ENCODE data around the gene TUSC1. TPM values are rescaled to one million over a fixed set of nuclear protein-coding genes. Genes with fewer than 3 reads are reported as not detected.
"Not testable (repeated sequence)": the region's sequence is repeated elsewhere in the genome, so short reads cannot be mapped to it uniquely, and the experiment has no call there.

The TUSC1 gene
- total RNA-seq, 1 donor from 2014 or later, result 0.62 TPM

DNA sequence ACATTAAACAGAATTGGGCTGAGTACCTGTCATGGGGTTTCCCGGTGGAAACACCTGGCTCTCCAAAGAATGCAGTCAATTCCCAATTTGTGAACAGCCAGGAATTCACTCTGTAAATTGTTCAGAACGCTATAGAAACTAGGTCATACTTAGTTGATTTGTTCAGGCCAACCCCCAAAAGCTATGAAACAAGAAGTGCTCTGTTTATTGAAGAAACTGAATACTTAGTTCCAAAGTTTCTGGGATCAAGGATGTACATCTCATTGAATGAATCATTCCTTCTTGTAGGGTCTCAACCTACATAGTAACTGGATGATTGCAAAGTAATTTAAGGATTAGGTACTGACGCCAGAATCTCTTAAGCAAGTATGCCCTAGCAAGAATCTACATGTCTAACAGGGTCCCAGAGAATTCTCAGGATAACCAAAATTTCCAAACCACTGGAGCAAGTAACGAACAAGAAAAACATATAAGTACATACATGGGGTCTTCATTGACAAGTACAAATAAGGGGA is 659 bp upstream of the TUSC1 start:
- Mint-ChIP-seq H3K9me3 (peaks cover 5% of the 10 kb centered on the region), H3K27me3 (ENCODE audit: insufficient read depth) (peaks cover 14% of the 10 kb centered on the region), H3K27ac (no peak overlapping the region), H3K4me3 (no peak overlapping the region), H3K4me1 (ENCODE audit: low read depth) (no peaks in the 10 kb centered on the region), H3K36me3 (ENCODE audit: low read depth) (no peaks in the 10 kb centered on the region)
- DNase-seq (ENCODE audit: low spot score), result no peak
- intact Hi-C loops (cut with micrococcal nuclease), result no loop called here

DNA sequence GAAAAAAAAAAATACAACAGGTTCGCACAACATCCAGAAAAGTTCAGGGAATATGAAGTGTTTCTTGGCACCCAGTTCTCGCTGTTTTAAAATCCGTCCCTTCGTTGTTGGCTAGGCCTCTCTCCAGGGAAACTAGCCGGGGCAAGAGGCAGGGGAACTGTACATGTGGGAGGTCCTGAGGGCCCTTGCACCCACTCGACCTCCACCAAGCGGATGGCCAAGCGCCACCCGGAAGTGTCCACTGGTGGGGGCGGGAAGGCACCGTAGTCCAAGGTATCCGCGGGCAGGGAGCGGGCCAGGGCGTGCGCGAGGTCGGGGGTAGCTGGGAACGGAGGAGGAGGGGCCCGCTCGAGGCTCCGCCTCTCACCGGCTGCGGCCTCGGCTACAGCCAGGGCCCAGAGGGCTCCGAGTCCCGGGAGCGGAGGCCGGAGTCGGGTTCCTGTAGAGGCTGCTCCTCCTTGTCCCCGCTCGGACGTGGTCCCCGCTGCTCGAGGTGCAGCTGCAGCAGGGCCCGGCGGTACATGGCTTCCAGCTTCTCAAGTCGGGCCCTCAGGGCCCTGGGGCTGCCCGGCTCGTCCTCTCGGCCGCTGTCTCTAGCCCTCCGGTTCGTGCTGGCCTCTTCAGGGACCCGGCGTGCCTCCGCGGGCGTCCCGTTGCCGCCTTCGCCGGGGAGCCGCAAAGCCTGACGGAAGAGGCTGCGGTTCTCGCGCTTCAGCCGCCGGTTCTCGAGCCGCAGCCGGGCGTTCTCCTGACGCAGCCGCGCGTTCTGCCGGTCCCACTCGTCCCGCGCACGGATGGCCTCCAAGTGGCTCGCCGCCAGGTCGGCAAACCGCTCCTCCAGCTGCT is 720 bp downstream of the TUSC1 start:
- DNase-seq (ENCODE audit: low spot score), result no peak
- Mint-ChIP-seq H3K4me3 (peak overlapping the region; percentile 34), H3K27ac (no peak overlapping the region)

DNA sequence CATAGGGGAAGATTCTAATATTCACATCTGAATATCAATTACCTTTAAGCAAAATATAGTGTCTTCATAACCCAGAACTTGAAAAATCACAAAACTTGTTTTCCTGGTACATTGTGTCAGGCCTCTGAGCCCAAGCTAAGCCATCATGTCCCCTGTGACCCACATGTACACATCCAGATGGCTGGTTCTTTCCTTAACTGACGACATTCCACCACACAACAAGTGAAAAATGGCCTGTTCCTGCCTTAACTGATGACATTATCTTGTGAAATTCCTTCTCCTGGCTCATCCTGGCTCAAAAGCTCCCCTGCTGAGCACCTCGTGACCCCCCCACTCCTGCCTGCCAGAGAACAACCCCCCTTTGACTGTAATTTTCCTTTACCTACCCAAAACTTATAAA is 2.4 kb downstream of the TUSC1 start:
- H3K36me3 Mint-ChIP-seq (ENCODE audit: low read depth); H3K9me3 Mint-ChIP-seq; H3K27ac Mint-ChIP-seq; H3K4me3 Mint-ChIP-seq; DNase-seq (ENCODE audit: low spot score); H3K4me1 Mint-ChIP-seq (ENCODE audit: low read depth); intact Hi-C loops (cut with micrococcal nuclease): not testable (repeated sequence)
- peaks cover 14% of the 10 kb centered on the region for H3K27me3 Mint-ChIP-seq (ENCODE audit: insufficient read depth)

More for the DNA sequence above, 720 bp downstream of the TUSC1 start:
- intact Hi-C loops (cut with micrococcal nuclease), result no loop called here
- Mint-ChIP-seq H3K27me3 (ENCODE audit: insufficient read depth) (peaks cover 14% of the 10 kb centered on the region), H3K9me3 (peaks cover 5% of the 10 kb centered on the region), H3K4me1 (ENCODE audit: low read depth) (no peaks in the 10 kb centered on the region), H3K36me3 (ENCODE audit: low read depth) (no peaks in the 10 kb centered on the region)

DNA sequence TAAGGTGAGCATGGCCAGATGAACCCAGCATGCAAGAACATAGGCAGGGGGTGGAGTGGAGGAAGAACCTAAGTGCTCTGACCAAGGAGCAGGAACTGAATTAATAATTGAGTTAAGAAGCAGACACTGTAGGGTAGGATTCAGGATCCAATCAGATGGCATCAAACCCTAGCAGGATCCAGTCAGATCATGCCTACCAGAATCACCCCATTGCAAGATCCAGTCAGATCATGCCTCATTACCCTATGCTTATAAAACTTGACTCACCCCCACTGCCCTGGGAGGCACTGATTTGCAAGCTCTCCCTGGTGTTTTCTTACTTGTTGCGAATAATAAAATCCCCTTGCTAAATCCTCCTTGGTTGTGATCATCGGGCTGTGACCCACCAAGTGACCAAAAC is 19.7 kb downstream of the TUSC1 start:
- no peaks in the 10 kb centered on the region for H3K4me1 Mint-ChIP-seq (ENCODE audit: low read depth)
- H3K9me3 Mint-ChIP-seq, result peaks cover 19% of the 10 kb centered on the region
- no peak overlapping the region for H3K27ac Mint-ChIP-seq
- no peaks in the 10 kb centered on the region for H3K36me3 Mint-ChIP-seq (ENCODE audit: low read depth)
- no peaks in the 10 kb centered on the region for H3K27me3 Mint-ChIP-seq (ENCODE audit: insufficient read depth)
- H3K4me3 Mint-ChIP-seq, result no peak overlapping the region
- DNase-seq (ENCODE audit: low spot score), result no peak
- intact Hi-C loops (cut with micrococcal nuclease), result no loop called here

- Mint-ChIP-seq H3K27ac (no peak overlapping the region), H3K36me3 (ENCODE audit: low read depth) (no peaks in the 10 kb centered on the region), H3K4me3 (no peak overlapping the region), H3K9me3 (peaks cover 15% of the 10 kb centered on the region), H3K27me3 (ENCODE audit: insufficient read depth) (no peaks in the 10 kb centered on the region), H3K4me1 (ENCODE audit: low read depth) (no peaks in the 10 kb centered on the region)
- intact Hi-C loops (cut with micrococcal nuclease), result no loop called here
- DNase-seq (ENCODE audit: low spot score), result no peak
These were observed 23.8 kb downstream of the TUSC1 start for GRCh38 chr9:25654417-25654816.

GRCh38 chr9:25648116-25648515 is 30.1 kb downstream of the TUSC1 start:
- peaks cover 10% of the 10 kb centered on the region for H3K9me3 Mint-ChIP-seq
- no peak overlapping the region for H3K27ac Mint-ChIP-seq
- no peaks in the 10 kb centered on the region for H3K4me1 Mint-ChIP-seq (ENCODE audit: low read depth)
- no peak for DNase-seq (ENCODE audit: low spot score)
- H3K27me3 Mint-ChIP-seq (ENCODE audit: insufficient read depth), result no peaks in the 10 kb centered on the region
- intact Hi-C loops (cut with micrococcal nuclease), result no loop called here
- H3K36me3 Mint-ChIP-seq (ENCODE audit: low read depth), result no peaks in the 10 kb centered on the region
- H3K4me3 Mint-ChIP-seq, result no peak overlapping the region

GRCh38 chr9:25636026-25636425 is 42.2 kb downstream of the TUSC1 start:
- no peaks in the 10 kb centered on the region for H3K27me3 Mint-ChIP-seq (ENCODE audit: insufficient read depth)

DNA sequence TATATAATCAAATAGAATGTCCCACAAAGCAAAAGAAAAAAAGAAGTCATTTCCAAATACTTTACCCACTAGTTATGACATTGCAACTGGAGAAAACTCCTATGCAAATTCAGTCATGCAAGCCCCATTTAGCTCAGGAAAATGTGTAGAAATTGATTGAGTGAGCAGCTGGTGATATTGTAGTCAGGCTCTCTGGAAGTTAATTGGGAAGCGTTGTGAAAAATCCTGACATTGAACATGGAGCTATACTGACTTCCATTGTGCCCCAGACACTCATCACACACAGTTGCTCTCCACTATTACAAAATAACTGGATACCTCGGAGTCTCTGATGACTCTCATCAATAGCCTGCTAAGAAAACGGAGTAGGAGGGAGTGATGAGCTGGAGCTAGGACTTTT is 49.0 kb downstream of the TUSC1 start:
- intact Hi-C loops (cut with micrococcal nuclease), result no loop called here
- Mint-ChIP-seq H3K4me3 (no peak overlapping the region), H3K36me3 (ENCODE audit: low read depth) (no peaks in the 10 kb centered on the region), H3K27ac (no peak overlapping the region), H3K27me3 (ENCODE audit: insufficient read depth) (no peaks in the 10 kb centered on the region), H3K4me1 (ENCODE audit: low read depth) (no peaks in the 10 kb centered on the region), H3K9me3 (peaks cover 5% of the 10 kb centered on the region)
- DNase-seq (ENCODE audit: low spot score), result no peak

More at GRCh38 chr9:25636026-25636425, 42.2 kb downstream of the TUSC1 start:
- Mint-ChIP-seq H3K4me3 (no peak overlapping the region), H3K36me3 (ENCODE audit: low read depth) (no peaks in the 10 kb centered on the region), H3K27ac (no peak overlapping the region), H3K9me3 (no peaks in the 10 kb centered on the region), H3K4me1 (ENCODE audit: low read depth) (no peaks in the 10 kb centered on the region)
- DNase-seq (ENCODE audit: low spot score), result no peak
- intact Hi-C loops (cut with micrococcal nuclease), result no loop called here

Data from activated T-helper 1 cell treated with anti-CD3 and anti-CD28 coated beads, Interleukin-12 subunit alpha, Interleukin-12 subunit beta, Interleukin-2, Interleukin-4 antibody, amounts not matched to agents 30 ng/mL and 10 ng/mL and 1 ng/mL, durations not matched to agents 14 hours and 24 hours and 36 hours (primary cell).